Neutrophil (primary cell): ENCODE measurements around the gene RECQL.

Experiments
- H3K27ac ChIP-seq: fragments of 200-600 bp; sonication (generic); 2 replicates; pipeline ENCODE4 v1.5.1; 2016; ENCODE audit warnings: mild to moderate bottlenecking, moderate library complexity
- H3K27me3 ChIP-seq: fragments of 200-600 bp; sonication (generic); 2 replicates; pipeline ENCODE4 v1.6.0; 2016; ENCODE audit warnings: mild to moderate bottlenecking
- H3K36me3 ChIP-seq: fragments of 200-600 bp; sonication (generic); 2 replicates; pipeline ENCODE4 v1.5.1; 2017
- H3K4me1 ChIP-seq, 2 experiments: fragments of 200-600 bp in 1 of 2; sonication (generic) in 1 of 2; 1 replicate in 1 of 2; 2 replicates in 1 of 2; pipeline versions ENCODE4 v1.5.1 to v1.6.1; 2013 to 2016; ENCODE audit warnings: low read depth in 1 of 2, low read length in 1 of 2, mild to moderate bottlenecking in 1 of 2, moderate library complexity in 1 of 2; ENCODE audit not compliant: control insufficient read depth in 1 of 2, insufficient read depth in 1 of 2
- H3K4me3 ChIP-seq, 2 experiments: fragments of 200-600 bp in 1 of 2; sonication (generic) in 1 of 2; 1 replicate in 1 of 2; 2 replicates in 1 of 2; pipeline ENCODE4 v1.5.1; 2013 to 2016; ENCODE audit warnings: low read depth in 1 of 2, low read length in 1 of 2, mild to moderate bottlenecking in 1 of 2, moderate library complexity in 1 of 2
- H3K9me3 ChIP-seq: fragments of 200-600 bp; sonication (generic); 2 replicates; pipeline ENCODE4 v1.5.1; 2016
- CTCF ChIP-seq: fragments of 200-600 bp; sonication (generic); IDR thresholded peaks from 2 replicates; pipeline ENCODE4 v1.5.1; 2016; ENCODE audit warnings: antibody characterized with exemption

The RECQL gene

GRCh38 chr12:21459474-21459873, 42.0 kb downstream of the RECQL start:
- Histone ChIP-seq H3K36me3 (peaks cover 80% of the 10 kb centered on the region), H3K27me3 (no peaks in the 10 kb centered on the region), H3K4me1 (no peaks in the 10 kb centered on the region), H3K4me3 (no peak overlapping the region), H3K9me3 (no peaks in the 10 kb centered on the region), H3K27ac (no peak overlapping the region)
- TF ChIP-seq CTCF: no peak

GRCh38 chr12:21456291-21456780, 45.1 kb downstream of the RECQL start:
- H3K4me3 ChIP-seq: no peak overlapping the region
- no peak overlapping the region for H3K27ac ChIP-seq
- no peaks in the 10 kb centered on the region for H3K4me1 ChIP-seq
- peaks cover 64% of the 10 kb centered on the region for H3K36me3 ChIP-seq
- no peak for TF ChIP-seq CTCF
- no peaks in the 10 kb centered on the region for H3K9me3 ChIP-seq
- H3K27me3 ChIP-seq: no peaks in the 10 kb centered on the region

GRCh38 chr12:21453312-21453852, 48.1 kb downstream of the RECQL start:
- H3K9me3 ChIP-seq: no peaks in the 10 kb centered on the region
- no peak overlapping the region for H3K4me3 ChIP-seq
- H3K4me1 ChIP-seq: no peaks in the 10 kb centered on the region
- peaks cover 69% of the 10 kb centered on the region for H3K36me3 ChIP-seq
- H3K27ac ChIP-seq: no peak overlapping the region
- no peaks in the 10 kb centered on the region for H3K27me3 ChIP-seq
- TF ChIP-seq CTCF: no peak

- no peak for TF ChIP-seq CTCF
Observed at GRCh38 chr12:21451529-21451928, 49.9 kb downstream of the RECQL start.

GRCh38 chr12:21444193-21445146, 57.0 kb downstream of the RECQL start:
- no peak for TF ChIP-seq CTCF
- Histone ChIP-seq H3K9me3 (no peaks in the 10 kb centered on the region), H3K4me1 (no peaks in the 10 kb centered on the region), H3K4me3 (no peak overlapping the region), H3K27me3 (no peaks in the 10 kb centered on the region), H3K27ac (no peak overlapping the region), H3K36me3 (peaks cover 49% of the 10 kb centered on the region)

More at GRCh38 chr12:21451529-21451928, 49.9 kb downstream of the RECQL start:
- Histone ChIP-seq H3K27me3 (no peaks in the 10 kb centered on the region), H3K4me3 (no peak overlapping the region), H3K36me3 (peaks cover 67% of the 10 kb centered on the region), H3K4me1 (no peaks in the 10 kb centered on the region), H3K27ac (no peak overlapping the region), H3K9me3 (no peaks in the 10 kb centered on the region)
